Esophagus muscularis mucosa (tissue), 3 donors: ENCODE results near the gene SIT1.

Experiments used
- CTCF ChIP-seq, 3 experiments: fragments of 200-600 bp in 2 of 3; fragments of 450-650 bp in 1 of 3; sonication (generic) in 2 of 3; IDR thresholded peaks; one replicate each; pipeline ENCODE4 v1.5.1; 2017 to 2019; ENCODE audit warnings: antibody characterized with exemption in 3 of 3, mild to moderate bottlenecking in 2 of 3, moderate library complexity in 1 of 3
- POLR2A ChIP-seq: fragments of 450-650 bp; IDR thresholded peaks from one replicate; pipeline ENCODE4 v1.6.1; 2017; ENCODE audit warnings: antibody characterized with exemption, moderate library complexity, mild to moderate bottlenecking, low read depth
- POLR2AphosphoS5 ChIP-seq, 2 donors: sonication (generic); formaldehyde crosslinking; IDR thresholded peaks; one replicate each; pipeline ENCODE4 v1.6.1; 2017; ENCODE audit warnings: antibody characterized with exemption in 2 of 2

- TF ChIP-seq POLR2AphosphoS5 (IDR thresholded peaks at IDR 0.05) = no peak
- no peak for TF ChIP-seq CTCF (IDR thresholded peaks at IDR 0.05)
- TF ChIP-seq POLR2A = no peak
Measured at GRCh38 chr9:35636135-35636876, 14.4 kb downstream of the SIT1 start.
